Activated naive CD4-positive, alpha-beta T cell treated with Interleukin-2 at 50 U/mL for 16 hours (primary cell): ENCODE data around the gene PPA1.
A peak's percentile ranks its signal among the peaks of the same experiment; 100 is the strongest.
"Not testable (repeated sequence)": the region's sequence is repeated elsewhere in the genome, so short reads cannot be mapped to it uniquely, and the experiment has no call there.

Source experiments
- DNase-seq: peaks from one replicate; pipeline ENCODE4 v3.0.0-alpha.2; 2020

PPA1 gene

GRCh38 chr10:70166394-70166793, 66.8 kb downstream of the PPA1 start:
- no peak for DNase-seq

- DNase-seq: no peak
Observed at GRCh38 chr10:70164163-70164562, 69.1 kb downstream of the PPA1 start.

GRCh38 chr10:70163448-70163847, 69.8 kb downstream of the PPA1 start:
- no peak for DNase-seq

- peak; percentile 70 for DNase-seq
Observed at GRCh38 chr10:70162892-70163201, 70.4 kb downstream of the PPA1 start.

GRCh38 chr10:70162151-70162891, 70.9 kb downstream of the PPA1 start:
- no peak for DNase-seq

GRCh38 chr10:70160798-70161197, 72.4 kb downstream of the PPA1 start:
- DNase-seq: no peak

GRCh38 chr10:70159366-70159765, 73.9 kb downstream of the PPA1 start:
- DNase-seq: not testable (repeated sequence)

- no peak for DNase-seq
Observed at GRCh38 chr10:70158113-70158512, 75.1 kb downstream of the PPA1 start.

GRCh38 chr10:70155255-70155838, 77.9 kb downstream of the PPA1 start:
- no peak for DNase-seq
